Endodermal cell (in vitro differentiated cells): Measurements from ENCODE around the gene ELOVL2. TPM values are rescaled to one million over a fixed set of nuclear protein-coding genes. Genes with fewer than 3 reads are reported as not detected.

Source experiments
- DNase-seq: peaks from one replicate; pipeline ENCODE4 v3.0.0-alpha.2; 2017
- H3K27ac ChIP-seq: 2 replicates; pipeline ENCODE4 v1.5.1; 2013; ENCODE audit warnings: mild to moderate bottlenecking, low read depth, low read length, moderate library complexity
- H3K27me3 ChIP-seq: 2 replicates; pipeline ENCODE4 v1.6.1; 2013; ENCODE audit warnings: mild to moderate bottlenecking, low read length, moderate library complexity; ENCODE audit not compliant: insufficient read depth, control insufficient read depth, poor library complexity, severe bottlenecking
- H3K36me3 ChIP-seq: 2 replicates; pipeline ENCODE4 v1.7.0; 2013; ENCODE audit warnings: mild to moderate bottlenecking, low read length, moderate library complexity; ENCODE audit not compliant: control insufficient read depth, insufficient read depth
- H3K4me1 ChIP-seq: one replicate; pipeline ENCODE4 v1.7.0; 2013; ENCODE audit warnings: low read length; ENCODE audit not compliant: control insufficient read depth, insufficient read depth
- H3K4me3 ChIP-seq: 2 replicates; pipeline ENCODE4 v1.5.1; 2013; ENCODE audit warnings: mild to moderate bottlenecking, low read length, moderate library complexity
- H3K9ac ChIP-seq: 2 replicates; pipeline ENCODE4 v1.6.1; 2013; ENCODE audit warnings: mild to moderate bottlenecking, low read length, moderate library complexity; ENCODE audit not compliant: poor library complexity, severe bottlenecking; ENCODE audit errors: extremely low read depth
- H3K9me3 ChIP-seq: 2 replicates; pipeline ENCODE4 v1.6.1; 2013; ENCODE audit warnings: mild to moderate bottlenecking, low read length, moderate library complexity; ENCODE audit not compliant: control insufficient read depth
- H3K27ac Mint-ChIP-seq: 2 replicates; pipeline ENCODE4 v1.8.0; 2020; ENCODE audit warnings: mixed read lengths
- H3K27me3 Mint-ChIP-seq: 2 replicates; pipeline ENCODE4 v1.8.0; 2021; ENCODE audit warnings: mild to moderate bottlenecking, mixed read lengths; ENCODE audit not compliant: insufficient read depth
- H3K36me3 Mint-ChIP-seq: 2 replicates; pipeline ENCODE4 v1.8.0; 2020; ENCODE audit warnings: low read depth, mixed read lengths
- H3K4me1 Mint-ChIP-seq: 2 replicates; pipeline ENCODE4 v1.8.0; 2020; ENCODE audit warnings: mixed read lengths
- H3K4me3 Mint-ChIP-seq: 2 replicates; pipeline ENCODE4 v1.8.0; 2020; ENCODE audit warnings: mild to moderate bottlenecking, moderate library complexity, mixed read lengths
- H3K9me3 Mint-ChIP-seq: 2 replicates; pipeline ENCODE4 v1.8.0; 2020; ENCODE audit warnings: mild to moderate bottlenecking, mixed read lengths
- CTCF ChIP-seq: fragments of 200-600 bp; sonication (generic); conservative IDR thresholded peaks from 2 replicates; pipeline ENCODE4 v1.5.0; 2021; ENCODE audit warnings: antibody characterized with exemption, mild to moderate bottlenecking
- WGBS, 2 experiments: methylation state at CpG; one replicate each; pipeline versions ENCODE4 v1.1.5 to v1.1.7; 2013; ENCODE audit warnings: missing lambda C conversion rate in 2 of 2, mixed read lengths in 1 of 2; ENCODE audit not compliant: insufficient coverage in 1 of 2, insufficient read length in 1 of 2; 5-methylcytosine and 5-hydroxymethylcytosine counted together
- total RNA-seq, 2 donors: library from RNA; stranded (reverse); fragmentation: NEBNext Ultra II Directional in 1 of 2; extraction: Animal tissue kit (Norgen Biotek cat#: 25700) in 1 of 2; gene quantifications; 2 replicates in 1 of 2; 3 replicates in 1 of 2; pipeline ENCODE4 v1.2.1, GENCODE V29; 2021

The ELOVL2 gene
- total RNA-seq, 2 donors from 2014 or later = 7.3 to 14.1 TPM

- no peaks in the 10 kb centered on the region for H3K27me3 ChIP-seq
- peaks cover 36% of the 10 kb centered on the region for H3K4me1 ChIP-seq
- DNase-seq = no peak
- no peak for TF ChIP-seq CTCF
- H3K27me3 Mint-ChIP-seq = peaks cover 12% of the 10 kb centered on the region
- peaks cover 41% of the 10 kb centered on the region for H3K4me1 Mint-ChIP-seq
- no peak overlapping the region for H3K27ac Mint-ChIP-seq
- H3K36me3 Mint-ChIP-seq = peaks cover 4% of the 10 kb centered on the region
- H3K36me3 ChIP-seq = peaks cover 18% of the 10 kb centered on the region
- 93 to 95% methylated on average over 4 to 5 of the region's 5 CpGs for WGBS, 2 experiments
- no peak overlapping the region for H3K27ac ChIP-seq
- no peak overlapping the region for H3K4me3 Mint-ChIP-seq
- H3K9ac ChIP-seq = no peak overlapping the region
- H3K9me3 Mint-ChIP-seq = no peaks in the 10 kb centered on the region
- H3K4me3 ChIP-seq = no peak overlapping the region
- H3K9me3 ChIP-seq = no peaks in the 10 kb centered on the region
Observed at GRCh38 chr6:11012976-11013720, 31.0 kb downstream of the ELOVL2 start.

- no peak overlapping the region for H3K4me3 ChIP-seq
- H3K36me3 Mint-ChIP-seq = peaks cover 4% of the 10 kb centered on the region
- peaks cover 46% of the 10 kb centered on the region for H3K4me1 Mint-ChIP-seq
- H3K27ac ChIP-seq = no peak overlapping the region
- 90% methylated on average over 5 of the region's 5 CpGs; no CpG with 5 or more reads in 1 of the 2 experiments for WGBS, 2 experiments
- H3K9me3 Mint-ChIP-seq = no peaks in the 10 kb centered on the region
- H3K27me3 Mint-ChIP-seq = peaks cover 12% of the 10 kb centered on the region
- peaks cover 32% of the 10 kb centered on the region for H3K4me1 ChIP-seq
- TF ChIP-seq CTCF = no peak
- no peak overlapping the region for H3K27ac Mint-ChIP-seq
- no peak overlapping the region for H3K4me3 Mint-ChIP-seq
- DNase-seq = no peak
- H3K9ac ChIP-seq = no peak overlapping the region
- no peaks in the 10 kb centered on the region for H3K27me3 ChIP-seq
- peaks cover 20% of the 10 kb centered on the region for H3K36me3 ChIP-seq
- H3K9me3 ChIP-seq = no peaks in the 10 kb centered on the region
Observed at GRCh38 chr6:11012295-11012754, 31.8 kb downstream of the ELOVL2 start.

- WGBS, 2 experiments = 55 to 72% methylated on average over 4 to 8 of the region's 8 CpGs
Observed at GRCh38 chr6:11011787-11012234, 32.3 kb downstream of the ELOVL2 start.

More at GRCh38 chr6:11011787-11012234, 32.3 kb downstream of the ELOVL2 start:
- no peaks in the 10 kb centered on the region for H3K9me3 ChIP-seq
- Mint-ChIP-seq H3K27ac (no peak overlapping the region), H3K4me1 (peaks cover 47% of the 10 kb centered on the region), H3K27me3 (peaks cover 12% of the 10 kb centered on the region), H3K9me3 (no peaks in the 10 kb centered on the region), H3K4me3 (no peak overlapping the region), H3K36me3 (peaks cover 4% of the 10 kb centered on the region)
- TF ChIP-seq CTCF = peak; percentile 48
- peaks cover 27% of the 10 kb centered on the region for H3K4me1 ChIP-seq
- H3K9ac ChIP-seq = no peak overlapping the region
- H3K4me3 ChIP-seq = no peak overlapping the region
- H3K36me3 ChIP-seq = peaks cover 25% of the 10 kb centered on the region
- peak; percentile 89 for DNase-seq
- H3K27ac ChIP-seq = no peak overlapping the region
- H3K27me3 ChIP-seq = no peaks in the 10 kb centered on the region
